Prostate gland (tissue), 2 donors: ENCODE data around the gene GABBR2.

Source experiments
- CTCF ChIP-seq, 4 experiments: fragments of 200-600 bp in 2 of 4; fragments of 450-650 bp in 2 of 4; sonication (generic) in 2 of 4; IDR thresholded peaks; 1 replicate in 3 of 4; 2 replicates in 1 of 4; pipeline ENCODE4 v1.5.1; 2016 to 2019; ENCODE audit warnings: antibody characterized with exemption in 4 of 4, mild to moderate bottlenecking in 2 of 4, moderate library complexity in 2 of 4
- POLR2AphosphoS5 ChIP-seq: sonication (generic); formaldehyde crosslinking; IDR thresholded peaks from one replicate; pipeline ENCODE4 v1.6.1; 2017; ENCODE audit warnings: antibody characterized with exemption

DNA sequence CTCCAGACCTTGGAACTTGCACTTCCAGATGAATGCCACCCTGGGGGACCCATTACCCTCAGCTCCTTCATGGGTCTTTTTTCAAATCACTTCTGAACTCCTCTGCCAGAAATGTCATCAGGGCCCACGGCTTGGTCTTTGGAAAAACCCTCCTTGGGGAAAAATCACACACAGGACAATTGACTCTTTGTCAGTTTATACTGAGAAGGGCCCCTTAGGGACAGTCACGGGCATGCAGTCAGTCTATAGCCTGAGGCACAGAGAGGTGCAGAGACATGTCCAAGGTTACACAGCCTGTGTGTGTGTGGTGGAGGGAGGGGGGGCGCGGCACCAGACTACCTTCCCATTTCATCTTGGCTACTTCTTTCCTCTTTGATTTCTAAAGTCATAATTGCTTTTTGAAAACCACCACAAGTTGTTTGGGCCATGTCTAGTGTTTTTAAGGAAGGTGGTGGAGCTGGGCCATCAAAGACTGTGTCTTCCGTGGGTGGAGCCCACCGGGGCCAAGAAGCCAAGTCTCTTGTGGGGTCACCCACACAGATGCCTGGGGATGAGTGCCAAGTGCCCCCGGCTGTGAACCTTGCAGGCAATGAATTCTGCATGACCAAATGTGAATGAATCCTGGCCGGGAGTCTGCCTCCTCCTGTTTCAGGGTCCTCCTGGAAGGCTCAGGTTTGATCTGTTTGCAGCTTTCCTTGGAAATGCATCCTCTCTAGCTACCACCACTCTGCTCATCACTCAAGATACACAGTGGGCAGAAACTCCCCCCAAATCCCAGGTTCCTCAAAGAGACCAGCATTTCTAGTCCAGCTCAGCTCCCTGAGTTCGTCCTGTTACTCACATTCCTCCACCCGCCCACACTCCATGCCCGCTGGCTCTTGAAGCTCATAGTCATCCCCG, 253.2 kb downstream of the GABBR2 start:
- TF ChIP-seq CTCF (IDR thresholded peaks at IDR 0.05) (no peak), POLR2AphosphoS5 (no peak)
